Measurements from ENCODE around the gene AASDHPPT.
A peak's percentile ranks its signal among the peaks of the same experiment; 100 is the strongest.

Gene AASDHPPT

GRCh38 chr11:106076919-106077608 lies 398 bp upstream of the AASDHPPT start, which contains the start of gene KBTBD3:
Gene KBTBD3, minus strand, starts transcription at chr11:106077347. Its CDS starts 18,250 bp downstream, at chr11:106059097.
- DNase-seq, result peak; percentile 93

- DNase-seq, result no peak
These were observed 4.6 kb downstream of the AASDHPPT start for GRCh38 chr11:106082096-106082495.

GRCh38 chr11:106086135-106086534 lies 8.7 kb downstream of the AASDHPPT start:
- no peak for DNase-seq

GRCh38 chr11:106086850-106087249 lies 9.4 kb downstream of the AASDHPPT start:
- no peak for DNase-seq

GRCh38 chr11:106087815-106088435 lies 10.5 kb downstream of the AASDHPPT start:
- DNase-seq, result no peak

GRCh38 chr11:106088896-106089295 lies 11.4 kb downstream of the AASDHPPT start:
- no peak for DNase-seq

GRCh38 chr11:106091480-106092123 lies 14.1 kb downstream of the AASDHPPT start:
- no peak for DNase-seq

GRCh38 chr11:106092446-106092845 lies 15.0 kb downstream of the AASDHPPT start:
- DNase-seq, result no peak

GRCh38 chr11:106098893-106099553 lies 21.6 kb downstream of the AASDHPPT start:
- no peak for DNase-seq

GRCh38 chr11:106101370-106101769 lies 23.9 kb downstream of the AASDHPPT start:
- DNase-seq, result no peak

- DNase-seq, result no peak
These were observed 24.4 kb downstream of the AASDHPPT start for GRCh38 chr11:106101819-106102218.

- DNase-seq, result no peak
These were observed 28.5 kb downstream of the AASDHPPT start for GRCh38 chr11:106105986-106106385.

GRCh38 chr11:106121570-106122320 lies 44.3 kb downstream of the AASDHPPT start:
- no peak for DNase-seq

GRCh38 chr11:106127604-106128003 lies 50.1 kb downstream of the AASDHPPT start:
- DNase-seq, result no peak

- no peak for DNase-seq
These were observed 51.3 kb downstream of the AASDHPPT start for GRCh38 chr11:106128740-106129139.

- no peak for DNase-seq
These were observed 54.5 kb downstream of the AASDHPPT start for GRCh38 chr11:106131998-106132397.

GRCh38 chr11:106132582-106133354 lies 55.3 kb downstream of the AASDHPPT start:
- DNase-seq, result no peak

GRCh38 chr11:106133529-106133928 lies 56.1 kb downstream of the AASDHPPT start:
- DNase-seq, result no peak

GRCh38 chr11:106137061-106137460 lies 59.6 kb downstream of the AASDHPPT start:
- no peak for DNase-seq

GRCh38 chr11:106137758-106138157 lies 60.3 kb downstream of the AASDHPPT start:
- no peak for DNase-seq

All from right kidney (tissue), 1 donor.